Heart left ventricle (tissue), 13 donors: ENCODE results near the gene ACP7.
A peak's percentile ranks its signal among the peaks of the same experiment; 100 is the strongest.

Experiments
- POLR2A ChIP-seq, 2 donors: fragments of 450-650 bp; IDR thresholded peaks; one replicate each; pipeline ENCODE4 v1.6.1; 2017; ENCODE audit warnings: antibody characterized with exemption in 2 of 2, mild to moderate bottlenecking in 2 of 2, moderate library complexity in 2 of 2
- TF ChIP-seq, protein P1 (sequence below), 12 donors: fragments of 200-600 bp; sonication (generic) in 4 of 12; IDR thresholded peaks; one replicate each; pipeline versions ENCODE4 v1.5.0 to v1.8.0; 2018 to 2022; ENCODE audit warnings: antibody characterized with exemption in 12 of 12, mild to moderate bottlenecking in 5 of 12
- donor health status: ischemic (EF 13 %, LVEDD 7.1; RV severe dilation, severe dysfunction).
- donor health status: DM: no; HTN: yes; CAD: no.
- donor health status: DM: no; HTN: no; CAD: no.
- donor health status: ischemic (EF 25% LVEDD 6.9; RV normal size, moderate dysfunction).
- donor health status: ischemic (EF 25% LVEDD 5.7; RV mildly dilated, moderate dysfunction).
- donor health status: ischemic (EF 35%, LVEDD 5.7; RV mildly dilated, moderate dysfunction).
- donor health status: nonischemic (EF 11% LVEDD 7.7; RV severe dilation, severe dysfunction).
- donor health status: DM: yes; HTN: yes; CAD: no.
- donor health status: PGD.
- donor health status: ischemic (EF 29% LVEDD 5.4; RV normal size, mild dysfunction).
- donor health status: nonischemic (EF 23%, LVEDD 6.1; RV moderate dilation, normal function).

DNA sequence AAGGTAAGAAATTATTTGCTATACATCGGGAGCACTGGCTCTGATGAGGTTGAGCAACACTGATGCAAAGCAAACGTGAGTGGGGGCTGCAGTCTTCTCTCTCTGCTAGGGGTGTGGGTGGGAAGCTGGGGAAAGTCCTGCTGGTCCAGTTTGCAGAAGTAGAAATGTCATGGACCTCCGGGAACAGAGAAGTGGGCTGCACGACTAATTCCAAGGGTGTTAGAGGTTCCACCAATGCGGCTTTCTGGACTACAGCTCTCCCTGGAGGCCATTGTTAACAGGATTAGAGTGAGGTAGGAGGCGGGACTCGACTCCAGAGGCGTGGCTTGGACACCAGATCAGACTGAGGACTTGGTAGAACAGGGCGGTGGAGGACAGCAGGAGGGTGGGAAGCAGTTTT lies 46.1 kb upstream of the ACP7 start:
- TF ChIP-seq, protein P1, sequence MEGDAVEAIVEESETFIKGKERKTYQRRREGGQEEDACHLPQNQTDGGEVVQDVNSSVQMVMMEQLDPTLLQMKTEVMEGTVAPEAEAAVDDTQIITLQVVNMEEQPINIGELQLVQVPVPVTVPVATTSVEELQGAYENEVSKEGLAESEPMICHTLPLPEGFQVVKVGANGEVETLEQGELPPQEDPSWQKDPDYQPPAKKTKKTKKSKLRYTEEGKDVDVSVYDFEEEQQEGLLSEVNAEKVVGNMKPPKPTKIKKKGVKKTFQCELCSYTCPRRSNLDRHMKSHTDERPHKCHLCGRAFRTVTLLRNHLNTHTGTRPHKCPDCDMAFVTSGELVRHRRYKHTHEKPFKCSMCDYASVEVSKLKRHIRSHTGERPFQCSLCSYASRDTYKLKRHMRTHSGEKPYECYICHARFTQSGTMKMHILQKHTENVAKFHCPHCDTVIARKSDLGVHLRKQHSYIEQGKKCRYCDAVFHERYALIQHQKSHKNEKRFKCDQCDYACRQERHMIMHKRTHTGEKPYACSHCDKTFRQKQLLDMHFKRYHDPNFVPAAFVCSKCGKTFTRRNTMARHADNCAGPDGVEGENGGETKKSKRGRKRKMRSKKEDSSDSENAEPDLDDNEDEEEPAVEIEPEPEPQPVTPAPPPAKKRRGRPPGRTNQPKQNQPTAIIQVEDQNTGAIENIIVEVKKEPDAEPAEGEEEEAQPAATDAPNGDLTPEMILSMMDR (IDR thresholded peaks at IDR 0.05): peak in 1 of 12 donors; percentile 10
- no peak for TF ChIP-seq POLR2A (IDR thresholded peaks at IDR 0.05)
